ENCODE data around the gene PDCD2L.
A peak's percentile ranks its signal among the peaks of the same experiment; 100 is the strongest.

PDCD2L gene

DNA sequence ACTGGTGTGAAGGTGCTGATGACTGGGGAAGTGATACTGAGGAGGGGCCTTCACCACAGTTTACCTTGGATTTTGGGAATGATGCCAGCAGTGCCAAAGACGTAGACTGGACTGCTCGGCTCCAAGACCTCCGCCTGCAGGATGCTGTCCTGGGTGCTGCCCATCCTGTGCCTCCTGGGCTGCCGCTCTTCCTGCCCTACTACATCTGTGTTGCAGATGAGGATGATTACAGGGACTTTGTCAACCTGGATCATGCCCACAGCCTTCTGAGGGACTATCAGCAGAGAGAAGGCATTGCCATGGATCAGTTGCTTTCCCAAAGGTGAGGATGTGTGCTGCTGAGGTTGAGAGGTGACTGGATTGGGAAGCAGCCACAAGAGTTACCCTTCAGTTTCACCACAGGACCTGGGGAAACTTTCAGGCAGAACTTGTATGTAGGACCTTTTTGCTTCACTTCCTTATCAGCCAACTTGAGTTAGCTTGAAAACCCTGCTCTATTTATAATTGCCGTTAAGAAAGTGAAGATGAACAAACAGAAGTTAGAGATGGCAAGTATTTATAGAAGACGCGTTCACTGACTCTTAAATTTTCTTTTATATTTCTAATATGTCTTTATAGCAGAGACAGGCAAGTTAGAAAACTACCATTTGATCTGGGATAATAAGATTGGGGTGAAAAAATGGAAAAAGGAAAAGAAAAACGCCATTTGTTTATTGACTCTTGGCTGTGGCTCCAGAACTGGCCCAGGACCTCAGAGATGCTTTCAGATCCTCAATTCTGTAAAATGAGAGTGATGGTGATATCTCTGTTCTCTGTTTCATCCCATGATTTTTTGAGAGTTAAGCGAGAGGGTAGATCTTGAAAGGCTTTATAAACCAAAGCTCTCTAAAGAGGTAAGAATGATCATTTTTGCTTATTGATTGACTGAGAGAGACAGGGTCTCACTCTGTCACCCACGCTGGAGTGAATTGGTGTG is 5.3 kb downstream of the PDCD2L start:
- no peak overlapping the region for H3K4me3 ChIP-seq (ENCODE audit: low read depth, low read length)
- in situ Hi-C loops (cut with HindIII; ENCODE audit: low sequenced_read_pairs): no loop called here
- no peak for DNase-seq (ENCODE audit: low read depth, low spot score)
- TF ChIP-seq, protein P1, sequence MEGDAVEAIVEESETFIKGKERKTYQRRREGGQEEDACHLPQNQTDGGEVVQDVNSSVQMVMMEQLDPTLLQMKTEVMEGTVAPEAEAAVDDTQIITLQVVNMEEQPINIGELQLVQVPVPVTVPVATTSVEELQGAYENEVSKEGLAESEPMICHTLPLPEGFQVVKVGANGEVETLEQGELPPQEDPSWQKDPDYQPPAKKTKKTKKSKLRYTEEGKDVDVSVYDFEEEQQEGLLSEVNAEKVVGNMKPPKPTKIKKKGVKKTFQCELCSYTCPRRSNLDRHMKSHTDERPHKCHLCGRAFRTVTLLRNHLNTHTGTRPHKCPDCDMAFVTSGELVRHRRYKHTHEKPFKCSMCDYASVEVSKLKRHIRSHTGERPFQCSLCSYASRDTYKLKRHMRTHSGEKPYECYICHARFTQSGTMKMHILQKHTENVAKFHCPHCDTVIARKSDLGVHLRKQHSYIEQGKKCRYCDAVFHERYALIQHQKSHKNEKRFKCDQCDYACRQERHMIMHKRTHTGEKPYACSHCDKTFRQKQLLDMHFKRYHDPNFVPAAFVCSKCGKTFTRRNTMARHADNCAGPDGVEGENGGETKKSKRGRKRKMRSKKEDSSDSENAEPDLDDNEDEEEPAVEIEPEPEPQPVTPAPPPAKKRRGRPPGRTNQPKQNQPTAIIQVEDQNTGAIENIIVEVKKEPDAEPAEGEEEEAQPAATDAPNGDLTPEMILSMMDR (IDR thresholded peaks at IDR 0.05; ENCODE audit: low read depth, low read length): no peak

DNA sequence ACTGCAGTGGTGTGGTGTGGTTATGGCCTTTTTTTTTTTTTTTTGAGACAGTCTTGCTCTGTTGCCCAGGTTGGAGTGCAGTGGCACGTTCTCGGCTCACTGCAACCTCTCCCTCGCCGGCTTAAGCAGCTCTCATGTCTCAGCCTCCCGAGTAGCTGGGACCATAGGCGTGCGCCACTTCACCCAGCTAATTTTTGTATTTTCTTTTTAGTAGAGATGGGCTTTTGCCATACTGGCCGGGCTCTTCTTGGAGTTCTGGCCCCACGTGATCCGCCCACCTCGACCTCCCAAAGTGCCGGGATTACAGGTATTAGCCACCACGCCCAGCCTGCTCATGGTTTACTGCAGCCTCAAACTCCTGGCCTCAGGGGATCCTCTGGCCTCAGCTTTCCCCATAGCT is 7.0 kb downstream of the PDCD2L start:
- TF ChIP-seq, protein P1 (IDR thresholded peaks at IDR 0.05; ENCODE audit: low read depth, low read length): no peak
- in situ Hi-C loops (cut with HindIII; ENCODE audit: low sequenced_read_pairs): no loop called here
- H3K4me3 ChIP-seq (ENCODE audit: low read depth, low read length): no peak overlapping the region
- no peak for DNase-seq (ENCODE audit: low read depth, low spot score)

- in situ Hi-C loops (cut with HindIII; ENCODE audit: low sequenced_read_pairs): no loop called here
- TF ChIP-seq, protein P1 (IDR thresholded peaks at IDR 0.05; ENCODE audit: low read depth, low read length): no peak
- DNase-seq (ENCODE audit: low read depth, low spot score): no peak
- H3K4me3 ChIP-seq (ENCODE audit: low read depth, low read length): no peak overlapping the region
Measured at GRCh38 chr19:34416021-34416545, 11.9 kb downstream of the PDCD2L start.

- H3K4me3 ChIP-seq (ENCODE audit: low read depth, low read length): no peak overlapping the region
- no peak for DNase-seq (ENCODE audit: low read depth, low spot score)
- in situ Hi-C loops (cut with HindIII; ENCODE audit: low sequenced_read_pairs): no loop called here
- TF ChIP-seq, protein P1 (IDR thresholded peaks at IDR 0.05; ENCODE audit: low read depth, low read length): no peak
Measured at GRCh38 chr19:34418300-34418699, 14.1 kb downstream of the PDCD2L start.

DNA sequence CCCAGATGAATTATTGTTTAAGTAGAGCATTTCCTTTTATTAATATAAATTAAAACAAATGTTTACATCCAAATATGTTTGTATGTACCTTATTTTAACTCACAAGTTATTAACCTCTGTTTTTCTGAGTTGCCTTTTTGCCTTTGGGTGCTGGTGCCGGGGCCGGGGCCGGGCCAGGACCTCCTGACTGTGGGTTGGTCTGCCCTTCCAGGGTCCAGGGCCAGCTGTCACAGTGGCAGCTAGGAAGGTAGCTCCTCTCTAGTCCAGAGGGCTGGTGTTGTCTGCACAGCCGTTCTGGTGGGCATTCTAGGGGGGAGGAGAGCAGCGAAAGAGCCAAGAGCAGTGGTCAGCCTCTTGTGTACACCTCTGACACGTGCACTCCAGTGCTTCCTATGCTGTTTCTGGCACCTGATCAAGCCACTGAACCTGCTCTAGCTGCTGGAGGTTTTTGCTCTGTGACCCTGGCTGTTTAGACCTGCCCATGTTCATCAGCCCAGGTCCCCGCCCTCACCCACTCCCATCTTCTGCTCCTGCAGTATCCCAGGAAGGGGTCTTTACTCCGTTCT is 22.0 kb downstream of the PDCD2L start:
- in situ Hi-C loops (cut with HindIII; ENCODE audit: low sequenced_read_pairs): no loop called here
- no peak overlapping the region for H3K4me3 ChIP-seq (ENCODE audit: low read depth, low read length)
- TF ChIP-seq, protein P1 (IDR thresholded peaks at IDR 0.05; ENCODE audit: low read depth, low read length): no peak
- no peak for DNase-seq (ENCODE audit: low read depth, low spot score)

DNA sequence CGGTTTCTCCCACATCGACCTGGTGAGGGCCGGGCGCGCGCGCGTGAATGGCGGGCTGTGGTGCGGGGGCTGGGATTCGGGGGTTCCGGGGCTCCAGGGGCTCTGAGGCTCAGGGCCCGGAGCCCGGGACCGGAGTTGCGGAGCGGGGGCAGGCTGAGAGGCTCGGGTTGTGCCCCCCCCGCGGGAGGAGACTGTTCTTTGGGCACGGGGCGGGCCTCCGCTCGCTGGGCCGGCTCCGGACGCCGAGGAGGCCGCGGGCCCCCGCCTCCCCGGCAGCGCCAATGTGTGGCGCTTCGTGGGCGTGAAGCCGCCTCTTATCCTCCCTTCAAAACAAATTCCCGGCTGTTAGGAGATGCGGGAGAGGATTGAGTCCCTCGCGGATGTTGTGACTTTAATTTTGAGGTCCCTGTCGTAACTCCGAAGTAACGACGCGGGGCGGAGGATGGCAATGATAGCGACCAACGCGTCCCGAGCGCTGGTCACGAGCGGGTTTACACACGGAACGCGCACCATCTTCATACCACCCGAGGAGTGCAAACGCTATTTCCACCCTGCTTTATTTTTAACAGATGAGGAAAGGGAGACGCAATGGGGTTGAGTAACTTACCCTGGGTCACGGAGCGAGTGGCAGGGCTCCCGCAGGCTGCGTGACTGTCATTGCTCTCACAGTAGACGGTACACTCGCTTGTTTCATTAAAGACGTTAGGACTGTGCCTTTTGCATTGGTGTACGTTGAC is 24.5 kb downstream of the PDCD2L start:
- in situ Hi-C loops (cut with HindIII; ENCODE audit: low sequenced_read_pairs): no loop called here
- H3K4me3 ChIP-seq (ENCODE audit: low read depth, low read length): peak overlapping the region; percentile 95
- DNase-seq (ENCODE audit: low read depth, low spot score): peak; percentile 33
- TF ChIP-seq, protein P1 (IDR thresholded peaks at IDR 0.05; ENCODE audit: low read depth, low read length): no peak
